ENCODE results near the gene TYW1B.
A peak's percentile ranks its signal among the peaks of the same experiment; 100 is the strongest.
"Not testable (repeated sequence)": the region's sequence is repeated elsewhere in the genome, so short reads cannot be mapped to it uniquely, and the experiment has no call there.

The TYW1B gene

GRCh38 chr7:72754312-72754711 lies 73.7 kb downstream of the TYW1B start:
- peak; percentile 15 for DNase-seq (ENCODE audit: low read depth, low spot score)

DNA sequence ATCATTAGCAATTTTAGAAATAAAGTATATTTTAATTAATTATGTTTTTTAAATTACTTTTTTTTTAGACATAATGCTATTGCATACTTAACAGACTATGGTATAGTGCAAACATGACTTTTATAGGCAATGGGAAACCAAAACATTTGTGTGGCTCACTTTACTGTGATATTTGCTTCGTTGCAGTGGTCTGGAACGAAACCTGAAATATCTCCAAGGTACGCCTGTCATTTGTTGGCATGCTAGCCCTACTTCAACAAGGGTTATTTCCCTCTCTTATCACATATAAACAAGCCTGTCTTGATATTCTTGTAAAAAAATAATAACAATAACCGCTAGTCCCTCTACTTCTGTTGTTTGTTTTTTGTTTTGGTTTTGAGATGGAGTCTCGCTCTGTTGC lies 74.2 kb downstream of the TYW1B start:
- no peak for DNase-seq (ENCODE audit: low read depth, low spot score)

DNA sequence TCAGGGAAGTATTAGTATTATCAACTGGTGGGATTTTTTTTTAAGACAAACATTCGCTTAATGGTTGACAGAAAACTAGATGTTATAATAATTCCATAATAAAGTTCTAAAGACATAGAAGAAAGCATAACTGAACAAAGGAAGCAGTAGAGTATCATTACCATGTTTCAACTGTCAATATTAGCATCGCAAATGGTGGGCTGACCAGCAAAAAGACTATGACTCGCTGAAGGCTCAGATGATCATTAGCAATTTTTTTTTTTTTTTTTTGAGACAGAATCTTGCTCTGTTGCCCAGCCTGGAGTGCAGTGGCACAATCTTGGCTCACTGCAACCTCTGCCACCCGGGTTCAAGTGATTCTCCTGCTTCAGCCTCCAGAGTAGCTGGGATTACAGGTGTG lies 74.8 kb downstream of the TYW1B start:
- DNase-seq (ENCODE audit: low read depth, low spot score) = not testable (repeated sequence)

GRCh38 chr7:72751978-72752377 lies 76.0 kb downstream of the TYW1B start:
- DNase-seq (ENCODE audit: low read depth, low spot score) = peak; percentile 12

GRCh38 chr7:72751378-72751777 lies 76.6 kb downstream of the TYW1B start:
- no peak for DNase-seq (ENCODE audit: low read depth, low spot score)

DNA sequence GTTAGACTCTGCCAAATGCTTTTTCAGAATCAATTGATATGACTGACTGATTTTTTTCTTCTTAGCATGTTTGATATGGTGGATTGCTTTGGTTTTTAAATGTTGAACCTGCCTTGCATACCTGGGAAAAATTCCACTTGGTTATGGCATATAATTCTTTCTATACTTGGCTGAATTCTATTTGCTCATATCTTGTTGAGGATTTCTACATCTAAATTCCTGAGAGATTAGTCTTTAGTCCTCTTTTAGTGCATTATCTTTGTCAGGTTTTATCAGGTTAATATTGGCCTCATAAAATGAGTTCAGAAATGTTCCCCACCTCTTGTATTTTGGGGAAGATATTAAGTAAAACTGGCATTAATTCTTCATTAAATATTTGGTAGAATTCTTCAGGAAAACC lies 79.4 kb downstream of the TYW1B start:
- not testable (repeated sequence) for DNase-seq (ENCODE audit: low read depth, low spot score)

DNA sequence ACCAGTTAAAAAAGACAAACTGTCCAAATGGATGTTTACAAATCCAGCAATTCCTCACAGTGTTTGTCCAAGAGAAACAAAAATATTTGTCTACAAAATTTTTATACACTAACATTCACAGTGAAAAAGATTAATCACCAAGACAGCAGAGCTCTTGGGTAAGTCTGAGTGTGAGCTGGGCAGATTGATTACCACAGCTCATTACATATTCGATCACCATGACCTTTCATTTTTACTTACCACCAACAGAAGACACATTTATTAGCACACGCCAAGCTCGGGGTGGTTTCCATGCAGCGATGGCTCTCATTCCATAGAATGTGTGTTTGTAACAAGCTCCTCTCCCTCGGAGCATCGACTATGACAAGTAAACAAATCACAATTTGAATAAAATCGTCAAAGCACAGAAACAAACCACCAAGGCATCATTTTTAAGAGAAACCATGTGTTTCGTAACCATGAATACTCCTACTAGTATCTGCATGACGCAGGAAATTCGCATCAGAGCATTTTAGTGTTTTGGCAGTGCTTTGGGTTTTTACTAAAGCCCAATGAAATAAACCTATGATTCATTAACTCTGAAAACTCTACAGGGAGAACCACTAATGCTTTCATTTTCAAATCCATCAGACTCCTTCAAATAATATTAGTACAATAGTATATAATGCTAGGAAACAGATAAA lies 83.6 kb downstream of the TYW1B start:
- peak; percentile 4 for DNase-seq (ENCODE audit: low read depth, low spot score)

- not testable (repeated sequence) for DNase-seq (ENCODE audit: low read depth, low spot score)
These were observed 84.2 kb downstream of the TYW1B start for GRCh38 chr7:72743801-72744200.

GRCh38 chr7:72739716-72740115 lies 88.3 kb downstream of the TYW1B start:
- DNase-seq (ENCODE audit: low read depth, low spot score) = not testable (repeated sequence)

DNA sequence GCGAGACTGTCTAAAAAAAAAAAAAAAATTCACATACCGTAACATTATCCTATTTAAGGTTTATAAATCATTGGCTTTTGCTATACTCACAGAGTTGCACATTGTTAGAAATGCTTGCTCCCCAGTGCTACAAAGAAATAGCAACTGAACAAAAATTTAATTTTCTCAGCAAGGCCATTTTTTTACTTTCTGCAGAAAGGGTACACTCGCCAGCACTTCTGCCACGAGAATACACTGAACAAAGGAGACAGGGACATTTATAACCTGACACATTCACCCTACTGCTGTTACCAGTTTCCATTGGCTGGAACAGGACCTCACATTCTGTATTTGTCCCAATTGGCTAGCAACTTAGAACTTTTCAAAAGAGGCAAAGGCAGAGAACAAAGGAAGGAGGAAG lies 92.1 kb downstream of the TYW1B start:
- not testable (repeated sequence) for DNase-seq (ENCODE audit: low read depth, low spot score)

- DNase-seq (ENCODE audit: low read depth, low spot score) = not testable (repeated sequence)
These were observed 97.2 kb downstream of the TYW1B start for GRCh38 chr7:72730815-72731214.

GRCh38 chr7:72730384-72730783 lies 97.6 kb downstream of the TYW1B start:
- not testable (repeated sequence) for DNase-seq (ENCODE audit: low read depth, low spot score)

- DNase-seq (ENCODE audit: low read depth, low spot score) = not testable (repeated sequence)
These were observed 98.9 kb downstream of the TYW1B start for GRCh38 chr7:72729130-72729529.

- DNase-seq (ENCODE audit: low read depth, low spot score) = not testable (repeated sequence)
These were observed 105.3 kb downstream of the TYW1B start for GRCh38 chr7:72722694-72723093.

- not testable (repeated sequence) for DNase-seq (ENCODE audit: low read depth, low spot score)
These were observed 107.1 kb downstream of the TYW1B start for GRCh38 chr7:72720890-72721289.

DNA sequence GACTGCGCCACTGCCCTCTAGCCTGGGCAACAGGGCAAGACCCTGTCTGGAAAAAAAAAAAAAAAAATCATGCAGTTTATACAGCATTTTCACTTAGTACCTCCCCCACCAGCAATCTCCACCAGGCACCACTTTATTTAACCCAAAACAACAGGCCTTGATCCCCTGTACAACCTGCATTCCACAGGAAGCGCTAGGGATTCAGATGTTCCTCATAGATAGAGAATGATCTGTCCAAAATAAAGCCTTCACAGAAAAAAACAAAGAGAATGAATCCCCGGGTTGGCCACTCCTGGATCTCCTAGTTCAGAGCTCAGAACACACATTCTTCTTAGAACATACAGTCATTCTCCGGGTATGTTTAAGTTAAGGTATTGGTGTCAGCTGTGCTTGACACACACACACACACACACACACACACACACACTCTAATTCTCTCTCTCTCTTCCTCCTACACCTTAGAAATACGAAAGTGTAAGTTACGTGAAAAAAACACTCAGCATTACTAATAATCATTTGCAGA lies 110.7 kb downstream of the TYW1B start:
- not testable (repeated sequence) for DNase-seq (ENCODE audit: low read depth, low spot score)

DNA sequence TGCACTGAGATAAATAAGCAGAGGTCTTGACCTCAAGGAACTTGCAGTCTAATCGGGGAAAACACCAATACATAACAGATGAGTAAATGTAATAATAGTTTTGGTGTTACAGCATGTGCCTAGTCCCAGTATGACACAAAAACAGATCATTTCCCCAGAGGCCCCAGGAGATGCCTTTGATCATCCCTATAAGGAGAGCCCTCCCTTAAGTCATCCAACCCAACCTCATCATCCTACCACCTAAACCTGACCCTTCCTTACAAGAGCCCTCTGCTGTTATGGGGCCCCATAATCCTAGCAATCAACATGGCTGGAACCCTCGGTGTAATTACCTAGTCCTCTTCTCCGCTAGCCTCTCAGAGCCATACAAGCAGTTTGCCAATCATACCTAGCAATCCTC lies 116.1 kb downstream of the TYW1B start:
- not testable (repeated sequence) for DNase-seq (ENCODE audit: low read depth, low spot score)

DNA sequence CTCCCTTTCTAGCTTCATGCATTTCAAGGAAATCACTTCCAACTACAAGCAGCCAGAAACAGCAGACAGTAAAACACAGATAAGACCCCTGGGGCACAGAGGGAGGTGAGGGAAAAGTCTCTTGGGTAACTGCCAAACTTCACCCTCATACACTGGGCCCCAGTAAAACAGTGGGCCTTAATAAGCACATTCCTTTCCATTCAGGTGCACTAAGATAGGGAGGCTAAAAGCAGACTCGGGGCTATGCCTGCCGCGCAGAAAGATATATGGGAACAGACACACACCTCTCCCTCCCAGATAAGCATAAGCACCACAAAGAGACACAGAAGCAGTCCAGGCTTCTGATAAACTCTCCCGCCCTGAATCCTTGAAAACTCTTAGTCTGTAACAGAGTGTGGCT lies 117.0 kb downstream of the TYW1B start:
- no peak for DNase-seq (ENCODE audit: low read depth, low spot score)

- DNase-seq (ENCODE audit: low read depth, low spot score) = no peak
These were observed 118.1 kb downstream of the TYW1B start for GRCh38 chr7:72709909-72710308.

DNA sequence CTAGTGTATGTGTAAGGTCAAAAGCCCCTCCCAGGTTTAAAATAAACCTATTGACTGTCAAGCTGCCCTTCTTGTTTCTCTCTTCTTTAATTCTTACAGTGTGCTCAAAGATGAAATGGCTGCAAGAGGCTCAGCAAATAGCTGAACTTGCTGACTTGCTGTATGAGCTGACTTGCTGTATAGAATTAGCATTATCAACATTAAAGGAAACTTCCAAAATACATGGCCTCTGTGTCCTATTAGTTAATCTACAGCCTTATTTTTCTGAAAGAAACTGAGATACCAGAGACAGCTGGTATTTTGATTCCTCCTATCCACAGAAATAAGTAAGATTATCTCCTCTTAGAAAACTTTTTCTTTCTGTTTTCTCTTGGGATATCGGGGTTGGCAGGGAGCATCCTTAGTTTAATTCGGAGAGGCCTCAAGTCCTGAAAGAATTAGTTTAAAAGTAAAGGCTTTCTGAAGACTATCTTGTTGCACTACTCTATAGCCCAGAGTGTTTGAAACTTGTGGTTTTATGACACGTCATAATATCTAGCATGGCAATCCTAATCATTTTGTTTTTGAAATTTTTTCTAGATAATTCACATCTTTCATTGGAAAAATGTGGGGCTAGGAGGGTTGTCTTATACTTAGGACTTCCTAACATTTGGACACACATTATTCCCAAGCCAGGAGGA lies 119.5 kb downstream of the TYW1B start:
- not testable (repeated sequence) for DNase-seq (ENCODE audit: low read depth, low spot score)

DNA sequence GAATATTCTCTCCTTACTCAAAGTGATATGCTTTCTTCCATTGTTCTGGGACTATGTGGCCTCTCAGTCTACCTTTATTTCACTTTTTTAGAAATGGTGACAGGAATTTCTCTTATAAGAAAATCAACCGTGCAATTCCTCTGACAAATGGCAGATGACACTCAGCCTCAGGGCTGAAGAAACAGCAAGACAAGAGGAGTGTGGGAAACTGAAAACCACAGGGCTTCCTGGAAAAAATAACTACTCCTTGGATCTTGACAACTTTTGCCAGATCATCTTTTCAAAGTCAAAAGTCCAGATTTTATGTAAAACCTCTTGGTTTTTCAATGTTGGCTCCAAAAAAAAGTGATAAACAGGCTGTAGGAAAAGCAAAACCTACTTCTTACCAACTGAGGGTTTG lies 121.5 kb downstream of the TYW1B start:
- DNase-seq (ENCODE audit: low read depth, low spot score) = no peak

DNA sequence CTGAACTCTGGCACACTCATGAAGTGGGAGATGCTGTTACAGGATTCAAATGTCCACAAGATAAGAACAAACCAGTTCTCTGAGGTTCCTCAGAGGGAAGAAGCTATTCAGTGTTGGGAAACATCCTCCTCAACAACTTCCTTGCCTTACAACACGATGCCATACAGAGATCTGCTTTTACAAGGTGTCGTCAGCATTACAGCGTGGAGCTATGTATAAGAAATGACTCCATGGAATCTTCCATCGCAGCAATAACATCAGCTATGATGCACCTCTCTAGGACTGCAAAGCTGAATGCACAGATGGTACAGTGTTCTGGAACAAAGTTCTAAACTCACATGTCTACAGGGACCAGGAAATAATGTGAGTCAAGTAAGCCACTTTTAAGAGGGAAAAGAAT lies 122.3 kb downstream of the TYW1B start:
- not testable (repeated sequence) for DNase-seq (ENCODE audit: low read depth, low spot score)

DNA sequence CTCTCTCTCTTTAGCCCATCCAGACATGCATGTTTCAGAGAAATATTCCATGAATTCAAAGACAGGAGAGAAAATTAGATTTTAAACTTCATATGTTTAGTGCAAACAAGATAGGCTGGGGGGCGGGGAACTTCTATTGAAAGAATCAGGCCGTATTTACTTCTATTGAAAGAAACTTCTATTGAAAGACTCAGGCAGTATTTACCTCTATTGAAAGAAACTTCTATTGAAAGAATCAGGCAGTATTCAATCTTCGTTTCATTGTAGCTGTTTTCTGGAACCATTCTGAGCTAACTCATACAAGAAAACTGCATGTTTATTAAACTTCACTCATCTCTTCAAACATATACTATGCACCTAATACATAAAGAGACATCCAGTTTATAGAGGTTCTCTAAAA lies 123.1 kb downstream of the TYW1B start:
- no peak for DNase-seq (ENCODE audit: low read depth, low spot score)
